Measurements from ENCODE around the gene LRRN2.
A peak's percentile ranks its signal among the peaks of the same experiment; 100 is the strongest.

LRRN2 gene

DNA sequence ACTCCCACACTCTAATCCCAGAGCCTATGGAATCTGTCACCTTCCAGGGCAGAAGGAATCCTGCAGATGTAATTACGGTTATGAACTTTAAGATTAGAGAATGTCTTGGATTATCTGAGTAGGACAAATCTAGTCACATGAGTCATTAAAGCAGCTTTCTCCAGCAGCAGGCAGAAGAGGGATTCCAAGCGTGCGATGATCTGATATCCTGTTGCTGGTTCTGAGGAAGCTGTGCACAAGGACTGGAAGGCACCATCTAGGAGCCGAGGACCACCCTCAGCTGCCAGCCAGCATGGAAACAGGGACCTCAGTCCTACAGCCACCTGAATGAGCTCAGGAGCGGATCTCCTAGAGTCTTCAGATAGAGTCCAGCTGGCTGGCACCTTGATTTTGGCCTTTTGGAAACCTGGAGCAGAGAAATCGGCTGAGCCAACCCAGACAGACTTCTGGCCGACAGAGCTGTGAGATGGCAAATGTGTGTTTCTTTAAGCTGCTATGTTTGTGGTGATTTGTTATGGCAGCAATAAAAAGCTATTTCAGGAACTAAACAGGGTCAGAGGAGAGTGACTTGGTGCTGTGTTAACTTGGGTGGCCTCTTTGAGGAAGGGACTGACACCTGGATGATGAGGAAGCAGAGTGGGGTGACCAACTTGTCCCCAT is 34.5 kb downstream of the LRRN2 start:
- H3K4me3 ChIP-seq (ENCODE audit: low read length), result no peak overlapping the region
- TF ChIP-seq, protein P1, sequence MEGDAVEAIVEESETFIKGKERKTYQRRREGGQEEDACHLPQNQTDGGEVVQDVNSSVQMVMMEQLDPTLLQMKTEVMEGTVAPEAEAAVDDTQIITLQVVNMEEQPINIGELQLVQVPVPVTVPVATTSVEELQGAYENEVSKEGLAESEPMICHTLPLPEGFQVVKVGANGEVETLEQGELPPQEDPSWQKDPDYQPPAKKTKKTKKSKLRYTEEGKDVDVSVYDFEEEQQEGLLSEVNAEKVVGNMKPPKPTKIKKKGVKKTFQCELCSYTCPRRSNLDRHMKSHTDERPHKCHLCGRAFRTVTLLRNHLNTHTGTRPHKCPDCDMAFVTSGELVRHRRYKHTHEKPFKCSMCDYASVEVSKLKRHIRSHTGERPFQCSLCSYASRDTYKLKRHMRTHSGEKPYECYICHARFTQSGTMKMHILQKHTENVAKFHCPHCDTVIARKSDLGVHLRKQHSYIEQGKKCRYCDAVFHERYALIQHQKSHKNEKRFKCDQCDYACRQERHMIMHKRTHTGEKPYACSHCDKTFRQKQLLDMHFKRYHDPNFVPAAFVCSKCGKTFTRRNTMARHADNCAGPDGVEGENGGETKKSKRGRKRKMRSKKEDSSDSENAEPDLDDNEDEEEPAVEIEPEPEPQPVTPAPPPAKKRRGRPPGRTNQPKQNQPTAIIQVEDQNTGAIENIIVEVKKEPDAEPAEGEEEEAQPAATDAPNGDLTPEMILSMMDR (conservative IDR thresholded peaks at IDR 0.05; ENCODE audit: low read depth, low read length), result no peak
- no peak for DNase-seq (ENCODE audit: low read depth)

DNA sequence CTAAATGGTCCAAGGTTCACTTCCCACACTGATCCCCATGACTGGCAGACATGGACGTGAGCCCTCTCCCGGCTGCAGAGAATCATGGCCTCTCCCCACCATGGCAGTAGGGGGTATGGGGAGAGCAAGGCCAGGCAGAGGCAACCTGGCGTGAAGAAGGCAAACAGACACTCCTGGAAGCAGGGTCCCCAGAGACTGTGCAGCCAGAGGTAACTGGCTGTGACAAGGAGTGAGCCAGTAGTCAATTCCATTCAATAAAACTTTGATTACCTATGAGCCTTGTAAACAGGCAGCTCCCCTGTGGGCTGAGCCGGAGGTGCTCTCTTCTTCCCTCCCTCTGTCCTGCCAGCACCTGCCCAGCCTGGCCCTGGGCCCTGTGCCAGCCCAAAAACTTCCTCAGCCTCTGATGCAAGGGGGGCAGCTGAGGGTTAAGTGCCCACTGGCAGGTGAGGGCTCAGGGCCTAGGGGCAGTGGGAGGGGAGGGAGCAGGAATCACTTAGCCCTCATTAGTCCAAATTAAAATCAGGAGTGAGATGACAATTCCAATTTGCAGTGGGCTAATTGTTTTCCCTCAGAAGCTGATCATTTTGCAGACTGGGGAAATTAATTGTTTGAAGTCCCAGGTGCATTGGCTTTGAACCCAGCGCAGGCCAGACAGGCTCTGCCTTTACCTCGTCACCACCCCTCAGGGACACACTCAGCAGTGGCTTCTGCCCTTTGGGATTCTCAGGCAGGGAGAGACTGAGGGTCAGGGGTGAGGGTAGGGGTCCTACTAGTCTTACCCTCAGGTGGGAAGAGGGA is 35.6 kb downstream of the LRRN2 start:
- no peak for DNase-seq (ENCODE audit: low read depth)
- H3K4me3 ChIP-seq (ENCODE audit: low read length), result no peak overlapping the region
- TF ChIP-seq, protein P1 (conservative IDR thresholded peaks at IDR 0.05; ENCODE audit: low read depth, low read length), result no peak

DNA sequence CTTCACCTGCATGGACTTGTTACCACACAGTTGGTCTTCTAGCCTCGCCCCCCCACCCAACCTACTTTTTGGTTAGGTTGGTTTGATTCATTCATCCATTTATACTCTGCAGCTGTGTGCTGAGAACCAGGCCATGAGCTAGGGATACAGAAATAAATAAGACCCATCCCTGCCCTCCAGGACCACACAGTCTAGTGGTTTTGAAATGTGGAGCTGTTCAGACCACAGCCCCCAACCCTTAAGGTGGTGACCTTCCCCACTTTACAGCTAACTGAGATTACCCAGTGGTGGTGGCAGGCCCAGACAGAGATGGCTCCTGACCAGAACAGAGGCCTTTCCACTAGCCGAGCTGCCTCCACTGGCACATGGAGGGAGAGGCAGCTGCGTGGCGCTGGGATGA is 37.0 kb downstream of the LRRN2 start:
- H3K4me3 ChIP-seq (ENCODE audit: low read length), result no peak overlapping the region
- DNase-seq (ENCODE audit: low read depth), result no peak
- TF ChIP-seq, protein P1 (conservative IDR thresholded peaks at IDR 0.05; ENCODE audit: low read depth, low read length), result no peak

DNA sequence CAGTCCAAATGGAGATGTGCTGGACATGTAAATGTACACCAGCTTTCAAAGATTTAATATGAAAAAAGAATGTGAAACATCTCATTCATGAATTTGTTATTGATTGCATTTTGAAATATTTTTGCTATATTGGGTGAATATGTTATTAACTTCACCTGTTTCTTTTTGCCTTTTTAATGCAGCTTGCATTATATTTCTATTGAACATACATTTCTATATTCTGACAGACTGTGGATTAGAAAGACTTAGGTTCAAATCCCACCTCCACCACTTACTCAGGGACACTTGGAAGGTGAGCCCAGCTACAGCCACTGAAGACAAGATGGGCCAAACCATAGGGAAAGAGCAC is 37.8 kb downstream of the LRRN2 start:
- no peak for DNase-seq (ENCODE audit: low read depth)
- no peak overlapping the region for H3K4me3 ChIP-seq (ENCODE audit: low read length)
- TF ChIP-seq, protein P1 (conservative IDR thresholded peaks at IDR 0.05; ENCODE audit: low read depth, low read length), result no peak

DNA sequence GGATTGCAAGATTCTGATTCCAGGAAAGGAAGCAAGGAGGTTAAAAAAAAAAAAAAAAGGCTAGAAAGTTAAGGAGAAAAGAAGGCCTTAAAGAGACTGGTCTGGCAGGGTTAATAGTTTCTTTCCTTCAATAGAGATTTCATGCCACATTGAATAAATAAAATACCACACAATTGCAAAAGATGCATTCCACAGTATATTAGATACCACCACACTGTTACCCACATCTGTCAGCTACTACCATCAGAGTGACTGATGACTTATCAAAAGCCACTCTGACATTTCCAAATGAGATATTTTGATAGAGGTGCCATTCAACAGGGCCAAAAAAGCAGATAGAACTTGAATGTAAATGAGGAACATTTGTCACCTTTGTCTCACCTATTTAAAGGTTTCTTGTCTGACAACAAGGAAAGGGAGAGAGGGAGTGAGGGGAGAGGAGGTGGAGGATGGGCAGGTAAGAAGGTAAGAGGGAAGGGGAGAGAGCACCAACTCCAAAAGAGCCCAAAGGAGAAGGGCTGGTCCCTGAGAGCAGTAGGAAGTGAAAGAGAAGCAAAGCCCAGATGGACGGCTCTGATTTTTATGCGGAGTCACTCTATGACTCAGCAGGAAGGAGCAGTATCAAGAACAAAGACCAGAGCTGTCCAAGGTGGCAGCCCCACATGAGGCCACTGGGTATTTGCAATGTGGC is 38.3 kb downstream of the LRRN2 start:
- H3K4me3 ChIP-seq (ENCODE audit: low read length), result no peak overlapping the region
- TF ChIP-seq, protein P1 (conservative IDR thresholded peaks at IDR 0.05; ENCODE audit: low read depth, low read length), result no peak
- peak; percentile 46 for DNase-seq (ENCODE audit: low read depth)

DNA sequence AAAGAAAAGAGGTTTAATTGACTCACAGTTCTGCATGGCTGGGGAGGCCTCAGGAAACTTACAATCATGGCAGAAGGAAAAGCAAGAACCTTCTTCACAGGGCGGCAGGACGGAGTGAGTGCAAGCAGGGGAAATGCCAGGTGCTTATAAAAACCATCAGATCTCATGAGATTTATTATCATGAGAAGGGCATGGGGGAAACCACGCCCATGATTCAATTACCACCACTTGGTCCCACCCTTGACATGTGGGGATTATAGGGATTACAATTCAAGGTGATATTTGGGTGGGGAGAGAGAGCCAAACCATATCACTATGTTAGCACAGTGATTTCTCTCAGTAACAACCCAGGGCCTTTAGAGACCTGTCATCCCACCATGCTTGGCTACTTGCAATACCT is 39.9 kb downstream of the LRRN2 start:
- TF ChIP-seq, protein P1 (conservative IDR thresholded peaks at IDR 0.05; ENCODE audit: low read depth, low read length), result no peak
- no peak for DNase-seq (ENCODE audit: low read depth)
- no peak overlapping the region for H3K4me3 ChIP-seq (ENCODE audit: low read length)

Measured in retinal pigment epithelial cell (primary cell).